Measurements from ENCODE around the gene ARHGAP30.

Gene ARHGAP30

GRCh38 chr1:161079436-161080110, 9.9 kb upstream of the ARHGAP30 start:
- Histone ChIP-seq H3K36me3 (ENCODE audit: control insufficient read depth in 1 of 2, insufficient read depth in 2 of 2, low read depth in 1 of 2, low read length in 2 of 2) (no peaks in the 10 kb centered on the region), H4K8ac (ENCODE audit: low read length) (peak overlapping the region; percentile 55), H3K27me3 (ENCODE audit: control insufficient read depth in 1 of 2, insufficient read depth in 1 of 2, low read length in 2 of 2) (no peaks in the 10 kb centered on the region), H3K9me3 (ENCODE audit: control insufficient read depth, low read length) (no peaks in the 10 kb centered on the region), H2BK5ac (ENCODE audit: low read depth, low read length, poor library complexity, severe bottlenecking) (no peak overlapping the region), H3K23ac (ENCODE audit: low read length in 2 of 2) (no peak overlapping the region), H3K9ac (ENCODE audit: low read length) (no peak overlapping the region), H2AFZ (ENCODE audit: low read depth, low read length) (no peak overlapping the region), H3K14ac (ENCODE audit: low read length in 2 of 2) (no peak overlapping the region), H2AK5ac (ENCODE audit: low read length, severe bottlenecking) (no peak overlapping the region), H3K27ac (ENCODE audit: low read length, poor library complexity, severe bottlenecking) (no peak overlapping the region), H3K79me1 (replicated peaks; ENCODE audit: low read length, poor library complexity, severe bottlenecking) (no peaks in the 10 kb centered on the region), H2BK15ac (ENCODE audit: low read depth, poor library complexity, severe bottlenecking) (peak overlapping the region; percentile 85), H3K4me2 (ENCODE audit: low read length, poor library complexity, severe bottlenecking) (no peak overlapping the region), H4K91ac (ENCODE audit: low read length) (no peak overlapping the region), H3K18ac (ENCODE audit: low read depth in 1 of 2, low read length in 2 of 2) (no peak overlapping the region), H3K4ac (ENCODE audit: low read depth in 1 of 2, low read length in 2 of 2) (no peak overlapping the region), H3K4me3 (ENCODE audit: insufficient read depth in 1 of 2, low read depth in 1 of 2, low read length in 2 of 2) (no peak overlapping the region), H2BK120ac (ENCODE audit: low read depth, low read length) (no peak overlapping the region), H3K4me1 (ENCODE audit: control insufficient read depth, insufficient read depth, low read depth, low read length) (peaks cover 13% of the 10 kb centered on the region), H2BK12ac (ENCODE audit: low read length in 2 of 2) (no peak overlapping the region)
- 91% methylated on average over 41 of the region's 41 CpGs for WGBS
- no peak for DNase-seq

- WGBS: 81% methylated on average over 8 of the region's 9 CpGs
- Histone ChIP-seq H3K4me1 (ENCODE audit: control insufficient read depth, insufficient read depth, low read depth, low read length) (peaks cover 2% of the 10 kb centered on the region), H2BK120ac (ENCODE audit: low read depth, low read length) (no peak overlapping the region), H3K14ac (ENCODE audit: low read length in 2 of 2) (no peak overlapping the region), H3K4me2 (ENCODE audit: low read length, poor library complexity, severe bottlenecking) (no peak overlapping the region), H2BK5ac (ENCODE audit: low read depth, low read length, poor library complexity, severe bottlenecking) (no peak overlapping the region), H3K4ac (ENCODE audit: low read depth in 1 of 2, low read length in 2 of 2) (peak overlapping the region in 1 of 2 experiments; percentile 84), H2BK15ac (ENCODE audit: low read depth, poor library complexity, severe bottlenecking) (no peak overlapping the region), H4K8ac (ENCODE audit: low read length) (peak overlapping the region; percentile 32), H3K27me3 (ENCODE audit: control insufficient read depth in 1 of 2, insufficient read depth in 1 of 2, low read length in 2 of 2) (no peaks in the 10 kb centered on the region), H3K36me3 (ENCODE audit: control insufficient read depth in 1 of 2, insufficient read depth in 2 of 2, low read depth in 1 of 2, low read length in 2 of 2) (no peaks in the 10 kb centered on the region), H3K79me1 (replicated peaks; ENCODE audit: low read length, poor library complexity, severe bottlenecking) (no peaks in the 10 kb centered on the region), H3K9ac (ENCODE audit: low read length) (no peak overlapping the region), H2AFZ (ENCODE audit: low read depth, low read length) (no peak overlapping the region), H3K4me3 (ENCODE audit: insufficient read depth in 1 of 2, low read depth in 1 of 2, low read length in 2 of 2) (no peak overlapping the region), H2BK12ac (ENCODE audit: low read length in 2 of 2) (no peak overlapping the region), H3K27ac (ENCODE audit: low read length, poor library complexity, severe bottlenecking) (no peak overlapping the region), H3K18ac (ENCODE audit: low read depth in 1 of 2, low read length in 2 of 2) (no peak overlapping the region), H3K9me3 (ENCODE audit: control insufficient read depth, low read length) (no peaks in the 10 kb centered on the region), H2AK5ac (ENCODE audit: low read length, severe bottlenecking) (no peak overlapping the region), H4K91ac (ENCODE audit: low read length) (peak overlapping the region; percentile 43), H3K23ac (ENCODE audit: low read length in 2 of 2) (no peak overlapping the region)
- DNase-seq: no peak
These were observed 7.7 kb upstream of the ARHGAP30 start for GRCh38 chr1:161077426-161077825.

GRCh38 chr1:161076410-161076809, 6.7 kb upstream of the ARHGAP30 start:
- Histone ChIP-seq H3K4me3 (ENCODE audit: insufficient read depth in 1 of 2, low read depth in 1 of 2, low read length in 2 of 2) (no peak overlapping the region), H3K9ac (ENCODE audit: low read length) (no peak overlapping the region), H3K36me3 (ENCODE audit: control insufficient read depth in 1 of 2, insufficient read depth in 2 of 2, low read depth in 1 of 2, low read length in 2 of 2) (no peaks in the 10 kb centered on the region), H3K4me1 (ENCODE audit: control insufficient read depth, insufficient read depth, low read depth, low read length) (peaks cover under 1% of the 10 kb centered on the region), H3K23ac (ENCODE audit: low read length in 2 of 2) (no peak overlapping the region), H4K91ac (ENCODE audit: low read length) (no peak overlapping the region), H2BK120ac (ENCODE audit: low read depth, low read length) (no peak overlapping the region), H3K4ac (ENCODE audit: low read depth in 1 of 2, low read length in 2 of 2) (no peak overlapping the region), H3K27me3 (ENCODE audit: control insufficient read depth in 1 of 2, insufficient read depth in 1 of 2, low read length in 2 of 2) (no peaks in the 10 kb centered on the region), H3K9me3 (ENCODE audit: control insufficient read depth, low read length) (no peaks in the 10 kb centered on the region), H3K14ac (ENCODE audit: low read length in 2 of 2) (peak overlapping the region in 1 of 2 experiments; percentile 9), H2BK12ac (ENCODE audit: low read length in 2 of 2) (no peak overlapping the region), H2AK5ac (ENCODE audit: low read length, severe bottlenecking) (no peak overlapping the region), H2BK5ac (ENCODE audit: low read depth, low read length, poor library complexity, severe bottlenecking) (no peak overlapping the region), H3K27ac (ENCODE audit: low read length, poor library complexity, severe bottlenecking) (no peak overlapping the region), H3K79me1 (replicated peaks; ENCODE audit: low read length, poor library complexity, severe bottlenecking) (no peaks in the 10 kb centered on the region), H2AFZ (ENCODE audit: low read depth, low read length) (no peak overlapping the region), H2BK15ac (ENCODE audit: low read depth, poor library complexity, severe bottlenecking) (no peak overlapping the region), H3K4me2 (ENCODE audit: low read length, poor library complexity, severe bottlenecking) (no peak overlapping the region), H3K18ac (ENCODE audit: low read depth in 1 of 2, low read length in 2 of 2) (no peak overlapping the region), H4K8ac (ENCODE audit: low read length) (no peak overlapping the region)
- DNase-seq: no peak

- Histone ChIP-seq H4K91ac (ENCODE audit: low read length) (peak overlapping the region; percentile 67), H3K4me3 (ENCODE audit: insufficient read depth in 1 of 2, low read depth in 1 of 2, low read length in 2 of 2) (peak overlapping the region in 1 of 2 experiments; percentile 11), H2BK15ac (ENCODE audit: low read depth, poor library complexity, severe bottlenecking) (no peak overlapping the region), H4K8ac (ENCODE audit: low read length) (no peak overlapping the region), H3K27ac (ENCODE audit: low read length, poor library complexity, severe bottlenecking) (no peak overlapping the region), H2BK12ac (ENCODE audit: low read length in 2 of 2) (no peak overlapping the region), H2BK120ac (ENCODE audit: low read depth, low read length) (no peak overlapping the region), H3K79me1 (replicated peaks; ENCODE audit: low read length, poor library complexity, severe bottlenecking) (no peaks in the 10 kb centered on the region), H3K4me1 (ENCODE audit: control insufficient read depth, insufficient read depth, low read depth, low read length) (no peaks in the 10 kb centered on the region), H3K9ac (ENCODE audit: low read length) (no peak overlapping the region), H3K9me3 (ENCODE audit: control insufficient read depth, low read length) (no peaks in the 10 kb centered on the region), H3K23ac (ENCODE audit: low read length in 2 of 2) (no peak overlapping the region), H2BK5ac (ENCODE audit: low read depth, low read length, poor library complexity, severe bottlenecking) (no peak overlapping the region), H3K36me3 (ENCODE audit: control insufficient read depth in 1 of 2, insufficient read depth in 2 of 2, low read depth in 1 of 2, low read length in 2 of 2) (no peaks in the 10 kb centered on the region), H3K14ac (ENCODE audit: low read length in 2 of 2) (peak overlapping the region in 1 of 2 experiments; percentile 41), H3K4ac (ENCODE audit: low read depth in 1 of 2, low read length in 2 of 2) (peak overlapping the region in 1 of 2 experiments; percentile 27), H2AK5ac (ENCODE audit: low read length, severe bottlenecking) (no peak overlapping the region), H3K18ac (ENCODE audit: low read depth in 1 of 2, low read length in 2 of 2) (no peak overlapping the region), H2AFZ (ENCODE audit: low read depth, low read length) (no peak overlapping the region), H3K4me2 (ENCODE audit: low read length, poor library complexity, severe bottlenecking) (no peak overlapping the region), H3K27me3 (ENCODE audit: control insufficient read depth in 1 of 2, insufficient read depth in 1 of 2, low read length in 2 of 2) (no peaks in the 10 kb centered on the region)
- 87% methylated on average over 10 of the region's 12 CpGs for WGBS
- DNase-seq: no peak
These were observed 5.1 kb upstream of the ARHGAP30 start for GRCh38 chr1:161074676-161075368.
